Astrocyte (in vitro differentiated cells and primary cell): Measurements from ENCODE around the gene DNAAF5. TPM values are rescaled to one million over a fixed set of nuclear protein-coding genes. Genes with fewer than 3 reads are reported as not detected.

Experiments used
- DNase-seq: peaks from one replicate; pipeline ENCODE4 v3.0.0-alpha.2; 2010; ENCODE audit warnings: low read depth
- FAIRE-seq: peaks from 2 replicates; lab custom pipeline; 2011; peaks lifted over from hg19 to GRCh38; lab: Jason Lieb, UNC
- H2AFZ ChIP-seq: 2 replicates; pipeline ENCODE4 v1.6.0; 2012; ENCODE audit warnings: low read depth, low read length, inconsistent platforms
- H3K27ac ChIP-seq: 2 replicates; pipeline ENCODE4 v1.5.1; 2011; ENCODE audit warnings: low read depth, low read length, inconsistent platforms
- H3K27me3 ChIP-seq: 2 replicates; pipeline ENCODE4 v1.6.0; 2011; ENCODE audit warnings: low read length, inconsistent platforms; ENCODE audit not compliant: insufficient read depth
- H3K36me3 ChIP-seq: 2 replicates; pipeline ENCODE4 v1.5.1; 2011; ENCODE audit warnings: low read length, inconsistent platforms; ENCODE audit not compliant: insufficient read depth
- H3K4me1 ChIP-seq: 2 replicates; pipeline ENCODE4 v1.5.1; 2011; ENCODE audit warnings: low read length, inconsistent platforms; ENCODE audit not compliant: insufficient read depth
- H3K4me2 ChIP-seq: 2 replicates; pipeline ENCODE4 v1.6.0; 2012; ENCODE audit warnings: low read length, inconsistent platforms
- H3K4me3 ChIP-seq: 2 replicates; pipeline ENCODE4 v1.5.1; 2011; ENCODE audit warnings: low read depth, mild to moderate bottlenecking, low read length, inconsistent platforms; ENCODE audit not compliant: insufficient read depth
- H3K79me2 ChIP-seq: 2 replicates; pipeline ENCODE4 v1.6.0; 2012; ENCODE audit warnings: mild to moderate bottlenecking, low read length, inconsistent platforms; ENCODE audit not compliant: insufficient read depth
- H3K9ac ChIP-seq: 2 replicates; pipeline ENCODE4 v1.6.0; 2012; ENCODE audit warnings: mild to moderate bottlenecking, low read length, inconsistent platforms
- H3K9me3 ChIP-seq: 2 replicates; pipeline ENCODE4 v1.5.1; 2012; ENCODE audit warnings: low read depth, mild to moderate bottlenecking, low read length, inconsistent platforms; ENCODE audit not compliant: insufficient read depth
- H4K20me1 ChIP-seq: 2 replicates; pipeline ENCODE4 v1.6.0; 2012; ENCODE audit warnings: low read length, inconsistent platforms; ENCODE audit not compliant: insufficient read depth
- H3K27ac Mint-ChIP-seq: one replicate; pipeline ENCODE4 v1.8.0; 2021; ENCODE audit warnings: mild to moderate bottlenecking, mixed read lengths; ENCODE audit not compliant: unreplicated experiment
- H3K27me3 Mint-ChIP-seq: one replicate; pipeline ENCODE4 v1.8.0; 2021; ENCODE audit warnings: low read depth, mixed read lengths; ENCODE audit not compliant: unreplicated experiment
- H3K36me3 Mint-ChIP-seq: one replicate; pipeline ENCODE4 v1.8.0; 2021; ENCODE audit warnings: low read depth, mixed read lengths; ENCODE audit not compliant: unreplicated experiment
- H3K4me1 Mint-ChIP-seq: one replicate; pipeline ENCODE4 v1.8.0; 2021; ENCODE audit warnings: low read depth, mixed read lengths; ENCODE audit not compliant: unreplicated experiment
- H3K4me3 Mint-ChIP-seq: one replicate; pipeline ENCODE4 v1.8.0; 2021; ENCODE audit warnings: mild to moderate bottlenecking, moderate library complexity, mixed read lengths; ENCODE audit not compliant: unreplicated experiment
- H3K9me3 Mint-ChIP-seq: one replicate; pipeline ENCODE4 v1.8.0; 2021; ENCODE audit warnings: mild to moderate bottlenecking, mixed read lengths; ENCODE audit not compliant: unreplicated experiment
- EZH2 ChIP-seq: IDR thresholded peaks from 2 replicates; pipeline ENCODE4 v1.6.1; 2012; ENCODE audit warnings: mild to moderate bottlenecking, low read length, inconsistent platforms; ENCODE audit not compliant: insufficient read depth
- total RNA-seq: library from RNA; stranded (reverse); gene quantifications from 2 replicates; pipeline ENCODE4 v1.2.1, GENCODE V29; 2021
- TF ChIP-seq, protein P1 (sequence below): IDR thresholded peaks from 2 replicates; pipeline ENCODE4 v1.5.1; 2011; ENCODE audit warnings: low read depth, mild to moderate bottlenecking, inconsistent platforms, low read length, moderate library complexity; ENCODE audit not compliant: insufficient read depth

DNAAF5 gene
- total RNA-seq, 1 donor from 2014 or later: 24.5 TPM

DNA sequence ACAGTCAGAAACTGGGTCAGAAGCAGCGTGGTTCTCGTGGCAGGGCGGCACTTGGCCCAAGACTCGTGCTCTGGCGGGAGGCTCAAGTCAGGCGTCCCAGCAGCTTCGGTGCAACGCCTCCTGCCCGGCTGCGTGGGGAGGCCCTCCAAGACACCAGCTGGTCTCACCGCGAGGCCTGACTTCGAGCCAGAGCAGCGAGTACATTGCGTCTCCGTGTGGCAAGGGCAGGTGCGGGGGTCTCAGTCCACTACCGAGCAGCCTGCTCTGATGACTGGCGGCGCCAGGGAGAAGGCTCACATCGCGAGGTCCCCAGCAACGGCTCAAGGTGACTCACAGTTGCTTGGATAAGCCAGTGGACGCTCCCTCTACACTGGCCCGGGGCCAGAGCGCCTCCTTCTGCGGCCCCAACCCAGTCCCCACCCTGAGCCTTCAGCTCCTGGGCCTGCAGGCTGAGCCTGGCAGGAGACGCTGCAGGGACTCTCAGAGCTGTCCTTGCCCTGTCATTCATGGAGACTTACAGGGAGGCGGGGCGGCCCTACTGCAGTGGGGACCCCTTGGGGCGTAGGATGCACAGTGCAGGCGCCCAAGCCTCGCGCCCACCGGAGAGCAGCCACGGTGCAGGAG lies 42.5 kb downstream of the DNAAF5 start:
- Histone ChIP-seq H3K9ac (no peak overlapping the region), H3K27ac (no peak overlapping the region)
- no peak for TF ChIP-seq EZH2
- TF ChIP-seq, protein P1, sequence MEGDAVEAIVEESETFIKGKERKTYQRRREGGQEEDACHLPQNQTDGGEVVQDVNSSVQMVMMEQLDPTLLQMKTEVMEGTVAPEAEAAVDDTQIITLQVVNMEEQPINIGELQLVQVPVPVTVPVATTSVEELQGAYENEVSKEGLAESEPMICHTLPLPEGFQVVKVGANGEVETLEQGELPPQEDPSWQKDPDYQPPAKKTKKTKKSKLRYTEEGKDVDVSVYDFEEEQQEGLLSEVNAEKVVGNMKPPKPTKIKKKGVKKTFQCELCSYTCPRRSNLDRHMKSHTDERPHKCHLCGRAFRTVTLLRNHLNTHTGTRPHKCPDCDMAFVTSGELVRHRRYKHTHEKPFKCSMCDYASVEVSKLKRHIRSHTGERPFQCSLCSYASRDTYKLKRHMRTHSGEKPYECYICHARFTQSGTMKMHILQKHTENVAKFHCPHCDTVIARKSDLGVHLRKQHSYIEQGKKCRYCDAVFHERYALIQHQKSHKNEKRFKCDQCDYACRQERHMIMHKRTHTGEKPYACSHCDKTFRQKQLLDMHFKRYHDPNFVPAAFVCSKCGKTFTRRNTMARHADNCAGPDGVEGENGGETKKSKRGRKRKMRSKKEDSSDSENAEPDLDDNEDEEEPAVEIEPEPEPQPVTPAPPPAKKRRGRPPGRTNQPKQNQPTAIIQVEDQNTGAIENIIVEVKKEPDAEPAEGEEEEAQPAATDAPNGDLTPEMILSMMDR: no peak

DNA sequence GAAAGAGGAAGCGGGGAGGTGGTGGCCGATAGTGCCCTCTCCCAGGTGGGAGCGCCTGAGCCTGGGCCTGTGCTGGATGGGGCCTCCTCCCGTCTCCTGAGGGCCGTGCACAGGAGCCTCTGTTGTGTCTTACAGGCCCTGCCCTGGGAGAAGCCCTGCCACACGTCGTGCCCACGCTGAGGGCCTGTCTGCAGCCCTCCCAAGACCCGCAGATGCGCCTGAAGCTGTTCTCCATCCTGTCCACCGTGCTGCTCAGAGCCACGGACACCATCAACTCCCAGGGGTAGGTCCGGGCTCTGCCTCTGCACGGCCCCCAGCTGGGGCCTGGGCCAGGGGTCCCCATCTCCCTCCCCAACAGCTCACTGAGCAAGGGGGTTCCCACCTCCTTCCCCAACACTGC lies 43.8 kb downstream of the DNAAF5 start:
- Histone ChIP-seq H3K9me3 (peaks cover 2% of the 10 kb centered on the region), H3K4me3 (no peak overlapping the region), H3K9ac (no peak overlapping the region), H3K79me2 (no peaks in the 10 kb centered on the region), H3K4me2 (no peak overlapping the region), H2AFZ (no peak overlapping the region), H3K4me1 (peaks cover 8% of the 10 kb centered on the region), H3K36me3 (peaks cover 3% of the 10 kb centered on the region), H3K27ac (no peak overlapping the region), H3K27me3 (no peaks in the 10 kb centered on the region), H4K20me1 (no peaks in the 10 kb centered on the region)
- TF ChIP-seq, protein P1: no peak
- no peak for TF ChIP-seq EZH2
- Mint-ChIP-seq H3K4me1 (no peaks in the 10 kb centered on the region), H3K36me3 (peaks cover 9% of the 10 kb centered on the region), H3K27me3 (no peaks in the 10 kb centered on the region), H3K4me3 (no peak overlapping the region), H3K9me3 (no peaks in the 10 kb centered on the region), H3K27ac (no peak overlapping the region)
- FAIRE-seq (no peak), DNase-seq (no peak)

More for the DNA sequence above, 42.5 kb downstream of the DNAAF5 start:
- FAIRE-seq (no peak), DNase-seq (no peak)
- no peak overlapping the region for H3K4me2 ChIP-seq
- H3K27me3 Mint-ChIP-seq: no peaks in the 10 kb centered on the region
- peaks cover 18% of the 10 kb centered on the region for H3K36me3 Mint-ChIP-seq
- no peak overlapping the region for H3K27ac Mint-ChIP-seq
- no peaks in the 10 kb centered on the region for H3K79me2 ChIP-seq
- H3K9me3 Mint-ChIP-seq: no peaks in the 10 kb centered on the region
- H2AFZ ChIP-seq: no peak overlapping the region
- H3K4me3 ChIP-seq: no peak overlapping the region
- H3K27me3 ChIP-seq: no peaks in the 10 kb centered on the region
- H3K4me1 ChIP-seq: peaks cover 8% of the 10 kb centered on the region
- no peak overlapping the region for H3K4me3 Mint-ChIP-seq
- H3K4me1 Mint-ChIP-seq: no peaks in the 10 kb centered on the region
- H3K36me3 ChIP-seq: peaks cover 11% of the 10 kb centered on the region
- peaks cover 4% of the 10 kb centered on the region for H3K9me3 ChIP-seq
- H4K20me1 ChIP-seq: no peaks in the 10 kb centered on the region

DNA sequence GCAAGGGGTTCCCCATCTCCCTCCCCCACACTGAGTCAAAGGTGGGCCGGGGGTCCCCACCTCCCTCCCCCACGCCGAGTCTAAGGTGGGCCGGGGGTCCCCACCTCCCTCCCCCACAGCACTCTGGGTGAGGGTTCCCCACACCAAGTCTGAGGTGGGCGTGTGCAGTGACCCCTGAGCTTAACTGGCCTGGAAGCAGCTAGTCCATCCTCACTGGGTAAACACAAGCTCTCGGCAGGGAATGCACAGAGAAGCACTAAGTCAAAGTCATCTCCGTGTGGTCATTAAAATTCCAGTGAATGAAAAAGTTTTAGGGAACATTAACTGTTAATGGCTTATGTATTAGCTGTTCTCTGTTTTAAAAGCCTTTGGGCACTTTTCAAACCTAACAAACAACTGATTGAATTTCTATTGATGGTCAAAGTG lies 44.3 kb downstream of the DNAAF5 start:
- H3K27me3 Mint-ChIP-seq: no peaks in the 10 kb centered on the region
- Histone ChIP-seq H3K79me2 (no peaks in the 10 kb centered on the region), H3K9me3 (no peaks in the 10 kb centered on the region), H3K27me3 (no peaks in the 10 kb centered on the region), H3K4me3 (no peak overlapping the region), H2AFZ (no peak overlapping the region), H3K27ac (no peak overlapping the region), H4K20me1 (no peaks in the 10 kb centered on the region), H3K4me2 (no peak overlapping the region), H3K36me3 (peaks cover 4% of the 10 kb centered on the region), H3K9ac (no peak overlapping the region), H3K4me1 (peaks cover 8% of the 10 kb centered on the region)
- TF ChIP-seq EZH2: no peak
- H3K4me3 Mint-ChIP-seq: no peak overlapping the region
- FAIRE-seq (no peak), DNase-seq (no peak)
- no peak overlapping the region for H3K27ac Mint-ChIP-seq
- peaks cover 5% of the 10 kb centered on the region for H3K36me3 Mint-ChIP-seq
- no peaks in the 10 kb centered on the region for H3K4me1 Mint-ChIP-seq
- H3K9me3 Mint-ChIP-seq: no peaks in the 10 kb centered on the region
